ENCODE measurements around the gene ACE. TPM values are rescaled to one million over a fixed set of nuclear protein-coding genes. Genes with fewer than 3 reads are reported as not detected.

Gene ACE
- total RNA-seq, 1 donor from 2014 or later: 21.4 TPM

DNA sequence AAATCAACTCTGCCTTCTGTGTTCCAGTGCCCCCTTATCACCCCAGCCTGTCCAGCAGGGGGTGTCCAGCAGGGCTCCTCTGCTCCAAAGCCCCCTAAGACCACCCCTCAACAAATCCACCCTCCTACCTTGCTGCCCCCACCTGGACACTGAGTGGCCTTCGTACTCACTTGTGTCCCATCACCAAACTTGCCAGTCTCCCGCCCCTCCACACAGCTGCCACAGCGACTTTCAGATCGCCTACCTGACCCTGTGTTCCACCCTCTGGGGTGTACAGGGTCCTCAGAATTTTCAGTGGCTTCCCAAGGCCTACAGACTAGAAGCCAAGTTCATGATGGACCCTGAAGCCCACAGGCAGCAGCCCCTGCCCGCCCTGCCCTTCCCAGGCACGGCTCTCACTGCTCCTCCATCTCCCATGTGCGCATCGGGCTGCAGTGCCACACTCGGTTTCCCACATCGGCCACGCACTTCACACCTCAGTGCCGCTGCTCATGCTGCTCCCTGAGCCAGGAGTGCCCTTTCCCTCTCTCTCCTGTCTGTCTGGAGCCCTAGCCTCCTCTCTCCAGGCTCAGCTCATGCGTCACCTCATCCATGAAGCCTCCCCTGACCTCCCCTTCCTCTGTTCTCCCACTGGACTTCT, 58.1 kb downstream of the ACE start:
- DNase-seq (ENCODE audit: low read depth in 2 of 2): no peak

DNA sequence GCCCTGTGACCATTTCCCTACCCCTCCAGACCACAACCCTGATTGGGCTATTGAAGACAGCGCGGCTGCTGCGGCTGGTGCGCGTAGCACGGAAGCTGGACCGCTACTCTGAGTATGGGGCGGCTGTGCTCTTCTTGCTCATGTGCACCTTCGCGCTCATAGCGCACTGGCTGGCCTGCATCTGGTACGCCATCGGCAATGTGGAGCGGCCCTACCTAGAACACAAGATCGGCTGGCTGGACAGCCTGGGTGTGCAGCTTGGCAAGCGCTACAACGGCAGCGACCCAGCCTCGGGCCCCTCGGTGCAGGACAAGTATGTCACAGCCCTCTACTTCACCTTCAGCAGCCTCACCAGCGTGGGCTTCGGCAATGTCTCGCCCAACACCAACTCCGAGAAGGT, 58.8 kb downstream of the ACE start:
- no peak for DNase-seq (ENCODE audit: low read depth in 2 of 2)

DNA sequence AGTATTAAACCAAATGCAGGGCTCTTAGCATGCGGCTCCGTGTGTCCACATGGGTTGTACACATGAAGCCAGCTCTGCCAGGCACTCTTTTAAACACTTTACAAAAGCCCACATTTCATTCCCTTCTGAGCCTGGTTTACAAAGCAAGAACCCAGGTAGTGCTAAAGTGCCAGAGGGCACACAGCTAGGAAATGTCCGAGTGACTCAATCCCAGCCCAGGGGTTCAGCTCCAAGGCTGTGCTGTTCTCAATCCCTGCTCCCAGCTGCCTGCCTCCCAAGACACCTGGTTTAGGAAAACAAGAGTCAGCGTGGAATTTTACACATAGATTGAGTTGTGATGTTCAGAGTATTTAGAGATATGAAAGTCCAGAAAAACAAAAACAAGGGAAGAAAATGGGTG, 60.1 kb downstream of the ACE start:
- DNase-seq (ENCODE audit: low read depth in 2 of 2): no peak

DNA sequence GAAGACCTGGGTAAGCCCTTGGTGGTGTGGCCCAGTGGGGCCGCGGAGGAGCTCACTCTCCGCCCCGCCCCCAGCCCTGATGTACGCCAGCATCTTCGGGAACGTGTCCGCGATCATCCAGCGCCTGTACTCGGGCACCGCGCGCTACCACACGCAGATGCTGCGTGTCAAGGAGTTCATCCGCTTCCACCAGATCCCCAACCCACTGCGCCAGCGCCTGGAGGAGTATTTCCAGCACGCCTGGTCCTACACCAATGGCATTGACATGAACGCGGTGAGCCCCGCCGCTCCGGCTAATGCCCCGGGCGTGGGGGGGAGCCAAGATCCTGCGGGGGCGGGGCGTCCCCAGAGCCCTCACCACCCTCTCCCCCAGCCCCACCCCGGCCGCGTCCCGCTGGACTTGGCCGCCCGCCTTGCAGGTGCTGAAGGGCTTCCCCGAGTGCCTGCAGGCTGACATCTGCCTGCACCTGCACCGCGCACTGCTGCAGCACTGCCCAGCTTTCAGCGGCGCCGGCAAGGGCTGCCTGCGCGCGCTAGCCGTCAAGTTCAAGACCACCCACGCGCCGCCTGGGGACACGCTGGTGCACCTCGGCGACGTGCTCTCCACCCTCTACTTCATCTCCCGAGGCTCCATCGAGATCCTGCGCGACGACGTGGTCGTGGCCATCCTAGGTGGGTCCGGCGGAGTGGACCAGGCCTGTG, 61.3 kb downstream of the ACE start:
- DNase-seq (ENCODE audit: low read depth in 2 of 2): no peak

DNA sequence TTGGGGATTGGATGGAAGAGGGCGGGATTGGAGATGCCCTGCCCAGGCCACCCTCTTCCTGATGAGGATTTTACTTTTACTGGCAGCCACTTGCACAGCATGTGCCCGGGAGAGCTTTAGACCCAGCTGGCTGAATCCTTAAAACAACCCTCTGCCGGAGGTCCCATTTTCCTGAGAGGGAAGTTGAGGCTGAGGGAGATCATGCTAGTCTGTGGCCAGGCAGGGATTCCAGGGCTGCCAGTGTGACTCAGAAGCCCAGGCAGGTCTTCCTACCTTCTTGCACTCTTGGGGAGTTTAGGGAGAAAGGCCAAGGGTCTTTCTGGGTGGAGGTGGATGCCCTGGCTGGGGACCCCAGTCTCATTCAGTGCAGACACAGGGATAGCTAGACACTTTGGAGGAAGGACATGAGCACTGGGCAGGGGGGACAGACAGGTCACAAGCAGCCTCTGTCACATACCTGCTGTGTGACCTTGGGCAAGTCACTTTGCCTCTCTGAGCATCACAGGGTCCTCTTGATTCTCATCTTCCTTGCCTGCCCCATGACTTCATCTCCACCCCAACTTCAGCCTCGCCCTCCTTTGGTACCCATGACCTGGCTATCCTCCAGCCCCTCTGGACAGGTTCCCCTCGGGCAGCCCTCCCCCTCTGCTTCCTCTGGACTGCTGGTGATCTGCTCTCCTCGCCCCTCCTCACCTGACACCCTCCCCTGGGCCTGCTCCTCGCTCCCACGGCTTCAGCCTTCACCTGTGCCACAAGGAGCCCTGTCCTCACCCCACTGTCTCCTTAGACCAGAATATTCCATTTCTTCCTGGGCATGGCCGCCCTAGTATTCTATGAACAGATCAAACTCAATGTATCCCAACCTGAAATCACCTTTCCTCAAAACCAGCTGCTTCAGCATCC, 62.1 kb downstream of the ACE start:
- DNase-seq (ENCODE audit: low read depth in 2 of 2): no peak

DNA sequence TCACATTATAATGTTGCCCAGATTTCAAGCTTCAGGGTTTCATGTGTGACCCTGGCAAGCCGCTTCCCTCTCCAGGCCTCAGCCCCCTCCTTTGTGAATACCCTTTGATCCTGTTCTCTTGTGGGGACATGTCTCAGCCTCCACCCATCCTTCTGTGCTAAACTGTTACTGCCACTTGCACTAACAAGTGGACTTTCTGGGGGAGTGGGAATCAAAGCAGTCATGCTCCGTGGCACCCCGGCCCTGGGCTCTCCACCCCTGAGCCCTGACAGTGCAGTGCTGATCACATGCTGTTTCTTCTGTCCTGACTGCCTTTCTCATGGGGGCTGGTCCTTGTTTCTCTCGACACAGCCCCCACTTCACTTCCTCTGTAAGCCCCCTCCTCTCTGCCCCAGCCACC, 63.7 kb downstream of the ACE start:
- DNase-seq (ENCODE audit: low read depth in 2 of 2): no peak

DNA sequence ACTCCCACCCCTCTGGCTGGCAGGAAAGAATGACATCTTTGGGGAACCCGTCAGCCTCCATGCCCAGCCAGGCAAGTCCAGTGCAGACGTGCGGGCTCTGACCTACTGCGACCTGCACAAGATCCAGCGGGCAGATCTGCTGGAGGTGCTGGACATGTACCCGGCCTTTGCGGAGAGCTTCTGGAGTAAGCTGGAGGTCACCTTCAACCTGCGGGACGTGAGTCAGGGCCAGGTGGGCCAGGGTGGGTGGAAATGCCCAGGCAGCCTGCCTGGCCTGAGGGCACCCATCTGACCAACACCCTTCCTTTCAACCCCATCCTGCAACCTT, 65.3 kb downstream of the ACE start:
- DNase-seq (ENCODE audit: low read depth in 2 of 2): no peak

DNA sequence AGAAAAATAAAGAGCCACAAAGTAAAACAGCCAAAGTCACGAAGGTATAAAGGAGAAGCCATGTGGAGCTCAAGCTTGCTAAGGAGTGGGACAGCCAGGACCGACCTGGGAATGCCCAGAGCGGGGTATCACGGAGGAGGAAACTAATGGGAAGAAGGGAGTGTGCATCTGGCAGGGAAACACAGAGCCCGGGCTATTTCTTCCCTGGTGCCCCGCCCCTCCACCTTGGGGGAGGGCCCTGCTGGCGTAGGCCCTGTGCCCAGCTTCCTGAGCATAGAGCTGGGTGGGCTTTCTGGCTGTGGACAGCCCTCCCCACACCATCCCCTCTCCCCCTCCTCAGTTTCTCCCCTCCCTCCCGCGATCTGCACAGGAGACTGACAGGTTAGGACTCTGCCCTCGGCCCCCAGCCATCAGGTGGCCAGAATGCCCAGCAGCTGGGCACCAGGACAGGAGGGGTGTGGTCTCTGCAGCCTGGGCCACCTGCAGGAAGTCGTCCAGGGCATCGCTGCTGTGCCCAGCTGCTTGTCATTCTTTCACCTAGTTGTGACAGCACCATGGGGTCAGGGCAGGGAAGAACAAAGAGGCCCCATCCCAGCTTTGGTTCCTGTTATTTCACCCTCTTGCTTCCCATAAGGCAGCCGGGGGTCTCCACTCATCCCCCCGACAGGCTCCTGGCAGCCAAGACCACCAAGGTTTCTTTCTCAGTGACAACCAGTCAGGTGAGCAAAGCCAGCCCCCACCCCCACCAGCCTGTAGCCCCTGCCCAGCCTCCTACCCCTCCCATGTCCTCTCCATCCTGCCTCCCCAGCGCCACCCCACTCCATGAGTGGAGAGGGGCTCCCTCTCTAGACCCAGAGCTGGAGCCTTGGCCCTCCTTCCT, 66.3 kb downstream of the ACE start:
- DNase-seq (ENCODE audit: low read depth in 2 of 2): no peak

DNA sequence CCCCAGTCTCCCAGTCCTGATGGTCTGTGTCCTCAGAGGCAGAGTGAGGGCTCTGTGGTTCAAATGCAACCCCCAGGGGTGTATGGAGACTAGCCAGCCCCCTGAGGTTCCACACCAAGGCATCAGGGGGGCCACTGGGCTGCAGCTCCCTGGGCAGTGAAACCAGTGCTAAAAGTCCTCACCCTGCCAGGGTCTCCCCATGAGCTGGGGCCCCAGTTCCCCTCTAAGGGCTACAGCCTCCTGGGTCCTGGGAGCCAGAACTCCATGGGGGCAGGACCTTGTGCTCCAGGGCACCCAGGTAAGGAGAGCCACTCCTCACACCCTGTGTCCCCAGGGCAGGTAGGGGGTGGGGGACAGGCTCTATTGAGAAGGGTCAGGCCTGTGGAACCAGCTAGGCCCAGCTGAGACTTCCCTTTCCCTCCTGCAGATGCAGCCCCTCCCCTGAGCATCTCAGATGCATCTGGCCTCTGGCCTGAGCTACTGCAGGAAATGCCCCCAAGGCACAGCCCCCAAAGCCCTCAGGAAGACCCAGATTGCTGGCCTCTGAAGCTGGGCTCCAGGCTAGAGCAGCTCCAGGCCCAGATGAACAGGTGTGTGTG, 67.1 kb downstream of the ACE start:
- DNase-seq (ENCODE audit: low read depth in 2 of 2): no peak

DNA sequence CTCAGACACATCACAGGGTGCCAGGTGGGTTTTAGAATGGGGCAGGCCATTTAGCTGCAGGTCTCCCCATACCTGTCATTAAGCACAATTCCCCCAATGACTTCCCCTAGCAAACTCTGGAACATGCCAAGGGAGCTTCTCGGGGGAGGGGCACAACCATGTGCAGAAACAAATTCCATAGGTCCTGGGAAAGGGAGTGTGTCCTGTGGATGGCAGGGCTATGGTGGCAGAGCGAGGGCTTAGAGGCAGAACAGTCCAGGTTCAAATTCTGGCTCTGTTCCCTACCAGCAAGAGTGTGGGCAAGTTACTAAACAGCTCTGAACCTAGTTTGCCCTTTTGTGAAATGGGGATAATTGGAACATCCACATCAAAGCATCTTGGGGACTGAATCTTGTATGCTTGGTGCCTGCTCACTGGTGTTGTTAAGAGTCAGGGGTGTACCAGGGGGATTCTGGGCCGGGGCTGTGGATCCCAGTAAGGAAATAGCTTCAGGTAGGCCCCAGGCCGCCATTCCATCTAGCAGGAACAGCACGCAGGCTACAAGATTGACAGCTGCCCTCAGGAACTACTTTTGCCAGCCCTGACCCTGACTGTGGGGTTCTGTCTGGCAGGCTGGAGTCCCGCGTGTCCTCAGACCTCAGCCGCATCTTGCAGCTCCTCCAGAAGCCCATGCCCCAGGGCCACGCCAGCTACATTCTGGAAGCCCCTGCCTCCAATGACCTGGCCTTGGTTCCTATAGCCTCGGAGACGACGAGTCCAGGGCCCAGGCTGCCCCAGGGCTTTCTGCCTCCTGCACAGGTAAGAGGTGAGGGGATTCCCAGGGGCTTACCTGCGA, 67.8 kb downstream of the ACE start:
- DNase-seq (ENCODE audit: low read depth in 2 of 2): no peak

DNA sequence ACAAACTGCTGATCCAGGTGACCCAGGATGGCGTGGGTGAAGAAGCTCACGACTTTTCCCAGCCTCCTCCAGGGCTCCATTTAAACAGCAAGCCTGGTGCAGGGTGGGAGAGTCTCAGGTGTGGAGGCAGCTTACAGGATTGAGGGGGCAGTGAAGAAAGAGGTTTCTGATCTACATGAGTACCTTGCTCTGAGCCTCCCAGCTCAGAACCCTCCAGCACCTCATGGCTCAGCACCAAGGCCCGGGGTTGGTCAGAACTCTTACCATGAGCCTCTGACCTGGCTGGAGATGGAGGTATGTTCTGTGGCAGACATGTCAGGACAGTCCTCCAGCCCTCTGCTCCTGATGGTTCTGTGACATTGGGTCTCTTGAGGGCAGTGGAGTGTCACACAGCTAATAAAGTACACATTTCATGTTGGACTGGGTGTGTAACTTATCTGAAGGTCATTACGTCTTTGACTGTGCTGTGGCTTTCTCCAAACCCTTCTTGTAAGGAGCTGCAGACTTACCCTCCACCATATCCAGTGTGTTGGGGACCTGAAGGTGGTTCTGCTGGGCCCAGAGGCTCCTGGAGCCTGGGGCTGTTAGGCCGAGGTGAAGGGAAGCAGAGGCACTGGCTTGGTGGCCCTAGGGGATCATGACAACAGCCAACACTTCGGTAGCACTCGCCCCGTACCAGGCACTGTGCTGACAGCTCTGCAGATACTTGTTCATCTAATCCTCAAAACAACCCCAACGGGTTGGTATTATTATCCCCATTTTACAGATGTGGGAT, 69.6 kb downstream of the ACE start:
- DNase-seq (ENCODE audit: low read depth in 2 of 2): no peak

DNA sequence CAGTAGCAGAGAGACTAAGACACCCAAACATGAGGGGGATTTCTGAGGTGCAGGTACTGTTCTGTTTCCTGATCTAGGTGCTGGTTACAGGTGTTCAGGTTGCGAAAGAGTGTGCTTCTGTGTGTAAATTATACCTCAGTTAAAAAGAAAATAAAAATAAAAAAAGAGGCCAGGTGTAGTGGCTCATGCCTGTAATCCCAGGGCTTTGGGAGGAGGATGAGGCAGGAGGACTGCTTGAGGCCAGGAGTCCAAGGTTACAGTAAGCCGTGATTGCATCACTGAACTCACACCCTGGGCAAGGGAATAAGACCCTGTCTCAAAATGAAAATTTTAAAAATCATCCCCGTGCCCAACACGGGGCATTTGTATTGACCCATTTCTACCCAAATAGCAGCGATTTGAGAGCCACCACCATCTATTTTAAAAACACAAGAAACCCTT, 70.2 kb downstream of the ACE start:
- DNase-seq (ENCODE audit: low read depth in 2 of 2): no peak

Other genes with a start within 250 kb of the ACE start
- gene CYB561, start 30.8 kb upstream of the ACE start, total RNA-seq: 7.3 and 12.9 TPM in 2 replicates
- under 0.01 and 0.20 TPM in 2 replicates for gene KCNH6, start 46.3 kb downstream of the ACE start, total RNA-seq
- 21.8 and 29.8 TPM in 2 replicates for gene DCAF7, start 73.4 kb downstream of the ACE start, total RNA-seq
- gene TACO1, start 123.8 kb downstream of the ACE start, total RNA-seq: 13.3 and 14.6 TPM in 2 replicates
- gene MAP3K3, start 145.4 kb downstream of the ACE start, total RNA-seq: 74.8 and 108 TPM in 2 replicates
- 15.3 and 18.8 TPM in 2 replicates for gene LIMD2, start 223.1 kb downstream of the ACE start, total RNA-seq